ACC112 (cell line): ENCODE data around the gene FAM120B.

Source experiments
- H2AFZ ChIP-seq: fragments of 200-600 bp; sonication (generic); one replicate; pipeline ENCODE4 v1.6.0; 2017; ENCODE audit warnings: antibody characterized with exemption, low read length; ENCODE audit not compliant: unreplicated experiment
- H3K27ac ChIP-seq: fragments of 200-600 bp; sonication (generic); 2 replicates; pipeline ENCODE4 v1.5.1; 2014; ENCODE audit warnings: low read depth, mild to moderate bottlenecking, antibody characterized with exemption, low read length, moderate library complexity
- H3K27me3 ChIP-seq: fragments of 200-600 bp; sonication (generic); 2 replicates; pipeline ENCODE4 v1.6.1; 2014; ENCODE audit warnings: mild to moderate bottlenecking, antibody characterized with exemption, low read length, moderate library complexity, mixed read lengths; ENCODE audit not compliant: insufficient read depth
- H3K36me3 ChIP-seq: fragments of 200-600 bp; sonication (generic); 2 replicates; pipeline ENCODE4 v1.6.1; 2016; ENCODE audit warnings: mild to moderate bottlenecking, antibody characterized with exemption, low read length, moderate library complexity, mixed read lengths; ENCODE audit not compliant: insufficient read depth
- H3K4me1 ChIP-seq: fragments of 200-600 bp; sonication (generic); one replicate; pipeline ENCODE4 v1.6.1; 2016; ENCODE audit warnings: low read length, mixed read lengths; ENCODE audit not compliant: insufficient read depth, unreplicated experiment, control insufficient read depth
- H3K4me3 ChIP-seq: fragments of 200-600 bp; sonication (generic); 2 replicates; pipeline ENCODE4 v1.5.1; 2014; ENCODE audit warnings: mild to moderate bottlenecking, low read depth, low read length
- H3K79me2 ChIP-seq: fragments of 200-600 bp; sonication (generic); one replicate; pipeline ENCODE4 v1.6.0; 2016; ENCODE audit warnings: low read length; ENCODE audit not compliant: control insufficient read depth, unreplicated experiment, insufficient read depth

FAM120B gene

DNA sequence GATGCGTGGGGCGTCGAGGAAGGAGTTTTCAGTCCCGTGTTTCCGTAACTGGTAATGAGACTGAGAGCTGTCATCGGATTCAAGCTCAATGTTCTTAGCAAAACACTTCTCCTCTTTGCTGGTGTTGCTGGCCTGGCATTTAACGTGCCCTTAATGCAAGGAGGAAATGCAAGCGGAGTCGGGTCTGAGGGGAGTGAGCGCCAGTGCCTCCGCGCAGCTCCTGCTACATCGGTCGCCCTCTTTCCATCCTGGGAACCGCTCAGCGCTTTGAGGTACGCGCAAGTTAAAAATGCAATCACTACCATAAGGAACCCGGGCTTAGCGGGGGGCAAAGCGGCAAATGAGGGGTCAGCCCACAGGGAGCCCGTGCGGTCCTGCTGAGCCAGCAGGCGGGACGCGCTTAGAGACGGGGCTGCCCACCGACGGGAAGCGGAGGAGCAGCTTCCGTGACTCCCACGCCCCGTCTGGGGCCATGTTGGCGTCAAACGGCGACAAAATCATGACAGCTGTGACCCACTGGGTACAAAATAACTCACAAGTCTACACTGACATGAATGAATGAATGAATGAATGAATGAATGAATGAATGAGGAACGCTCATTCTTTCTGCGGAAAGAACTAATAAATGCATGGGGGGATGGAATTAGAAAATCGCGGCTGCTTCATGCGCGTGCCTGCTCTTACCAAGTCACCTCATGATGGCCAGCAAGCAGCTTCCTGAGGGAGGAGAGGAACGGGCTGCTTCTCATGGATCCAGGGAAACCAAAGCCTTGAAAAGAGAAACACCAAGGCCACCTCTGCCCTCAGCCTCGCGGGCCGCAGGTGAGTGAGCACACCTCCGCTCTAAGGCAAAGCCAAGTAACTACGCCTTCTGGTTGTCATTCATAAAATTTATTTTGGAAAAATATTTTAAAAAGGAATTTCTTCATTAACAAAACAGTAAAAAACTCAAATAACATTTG, 24.9 kb upstream of the FAM120B start:
- H2AFZ ChIP-seq, result no peak overlapping the region
- H3K27ac ChIP-seq, result no peak overlapping the region
- H3K4me3 ChIP-seq, result no peak overlapping the region
- H3K27me3 ChIP-seq, result 0 out of 2 replicates have a peak, but pooled peaks cover 15% of the 10 kb centered on the region
- no peaks in the 10 kb centered on the region for H3K79me2 ChIP-seq
- no peaks in the 10 kb centered on the region for H3K36me3 ChIP-seq
- H3K4me1 ChIP-seq, result peaks cover 7% of the 10 kb centered on the region

DNA sequence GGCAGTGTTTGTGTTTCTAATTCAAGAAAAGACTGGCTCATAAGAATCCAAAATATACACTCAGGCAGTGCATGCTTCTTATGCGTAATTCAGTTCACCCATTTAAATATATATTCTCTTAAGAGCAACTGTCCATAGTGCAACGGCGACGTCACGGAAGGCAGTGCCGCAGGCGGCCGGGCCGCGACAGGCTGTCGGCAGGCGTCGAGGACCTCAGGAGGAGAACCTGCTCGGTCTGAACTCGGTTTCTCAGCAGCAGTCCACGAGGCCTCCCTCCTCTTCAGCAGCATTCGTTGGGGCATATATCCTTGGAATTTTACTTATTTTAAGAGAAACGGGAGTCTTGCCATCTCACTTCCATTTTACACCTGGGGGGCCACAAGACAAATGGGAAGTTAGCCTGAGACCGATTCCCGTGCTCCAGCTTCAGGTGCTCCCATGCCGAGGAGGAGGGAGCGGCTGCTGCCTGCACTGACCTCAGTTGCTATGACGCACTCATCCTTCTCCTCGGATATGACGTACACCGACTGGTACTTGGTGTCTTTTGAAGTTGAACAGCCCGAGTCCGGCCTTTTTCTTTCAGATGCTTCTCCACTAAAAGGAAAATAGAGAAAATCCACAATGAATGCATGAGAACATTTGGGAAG, 23.9 kb upstream of the FAM120B start:
- H3K27ac ChIP-seq, result no peak overlapping the region
- H3K27me3 ChIP-seq, result 0 out of 2 replicates have a peak, but pooled peaks cover 15% of the 10 kb centered on the region
- no peak overlapping the region for H2AFZ ChIP-seq
- no peaks in the 10 kb centered on the region for H3K79me2 ChIP-seq
- H3K36me3 ChIP-seq, result no peaks in the 10 kb centered on the region
- H3K4me3 ChIP-seq, result no peak overlapping the region
- peaks cover 4% of the 10 kb centered on the region for H3K4me1 ChIP-seq

DNA sequence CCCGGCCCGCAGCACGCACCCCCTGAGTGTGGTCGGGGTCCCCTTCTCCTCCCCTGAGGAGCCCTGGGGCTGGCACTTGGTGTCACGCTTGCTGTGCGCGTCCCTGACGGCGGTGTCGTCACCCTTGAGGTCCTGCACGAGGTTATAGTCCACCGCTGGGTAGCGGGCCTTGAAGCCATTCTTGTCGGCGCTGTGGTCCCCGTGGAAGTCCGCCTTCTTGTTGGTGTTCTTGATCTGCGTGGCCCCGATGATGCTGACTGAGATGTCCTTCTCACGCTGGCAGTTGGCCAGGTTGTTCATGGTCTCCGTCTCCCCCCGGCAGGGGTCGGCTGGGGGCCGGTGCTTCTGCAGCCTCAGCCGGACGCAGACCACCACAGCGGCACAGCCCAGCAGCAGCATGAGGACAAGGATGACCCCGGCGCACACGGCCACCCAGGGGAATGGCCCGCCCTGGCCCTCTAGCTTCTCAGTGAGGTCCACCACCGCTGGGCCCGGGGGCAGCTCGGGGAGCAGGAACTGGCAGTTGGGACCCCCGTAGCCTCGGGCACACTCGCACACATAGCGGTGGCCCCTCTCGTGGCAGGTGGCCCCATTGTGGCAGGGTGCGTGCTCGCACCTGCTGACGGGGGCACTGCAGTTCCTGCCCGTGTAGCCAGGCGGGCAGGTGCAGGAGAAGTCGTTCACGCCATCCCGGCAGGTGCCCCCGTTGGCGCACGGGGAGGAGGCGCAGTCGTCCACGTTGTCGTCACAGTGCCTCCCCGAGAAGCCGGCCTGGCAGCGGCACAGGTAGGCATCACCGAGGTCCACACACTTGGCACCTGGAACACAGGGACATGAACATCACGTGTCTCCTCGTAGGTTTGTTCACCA, 23.1 kb upstream of the FAM120B start:
- Histone ChIP-seq H2AFZ (no peak overlapping the region), H3K36me3 (no peaks in the 10 kb centered on the region), H3K4me1 (peaks cover 4% of the 10 kb centered on the region), H3K27me3 (peaks cover 18% of the 10 kb centered on the region), H3K27ac (no peak overlapping the region), H3K79me2 (no peaks in the 10 kb centered on the region), H3K4me3 (no peak overlapping the region)

DNA sequence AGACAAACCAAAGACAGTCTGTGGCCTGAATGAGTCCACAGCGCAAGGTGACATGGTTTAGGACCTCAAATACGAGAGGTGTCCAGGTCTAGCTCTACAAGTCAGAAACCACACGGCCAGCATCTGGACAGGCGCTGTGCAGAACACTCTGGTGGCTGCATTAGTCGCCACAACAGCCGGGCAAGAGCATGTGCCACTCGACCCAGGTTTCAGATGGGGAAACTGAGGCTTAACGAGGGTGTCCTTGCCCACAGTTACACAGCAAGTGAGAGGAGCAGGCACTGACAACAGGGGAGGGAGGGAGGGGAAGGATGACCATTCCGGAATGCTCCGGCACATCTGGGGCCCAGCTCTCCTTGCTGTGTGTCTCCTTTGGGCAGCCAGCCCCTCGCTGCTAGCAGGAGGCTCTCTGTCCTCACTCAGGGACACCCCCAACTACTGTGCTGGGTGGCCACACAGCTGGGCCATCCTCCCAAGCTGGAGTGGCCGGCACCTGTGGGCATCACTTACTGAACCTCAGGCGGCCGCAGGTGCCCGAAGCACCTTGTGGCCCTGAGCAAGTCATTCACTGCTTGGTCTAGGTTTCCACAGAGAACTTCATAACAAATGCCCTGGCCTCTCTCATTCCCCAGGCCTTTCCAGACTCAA, 22.3 kb upstream of the FAM120B start:
- H3K4me3 ChIP-seq, result no peak overlapping the region
- peaks cover 18% of the 10 kb centered on the region for H3K27me3 ChIP-seq
- H3K36me3 ChIP-seq, result no peaks in the 10 kb centered on the region
- H2AFZ ChIP-seq, result no peak overlapping the region
- H3K4me1 ChIP-seq, result peaks cover 4% of the 10 kb centered on the region
- H3K27ac ChIP-seq, result no peak overlapping the region
- H3K79me2 ChIP-seq, result no peaks in the 10 kb centered on the region

DNA sequence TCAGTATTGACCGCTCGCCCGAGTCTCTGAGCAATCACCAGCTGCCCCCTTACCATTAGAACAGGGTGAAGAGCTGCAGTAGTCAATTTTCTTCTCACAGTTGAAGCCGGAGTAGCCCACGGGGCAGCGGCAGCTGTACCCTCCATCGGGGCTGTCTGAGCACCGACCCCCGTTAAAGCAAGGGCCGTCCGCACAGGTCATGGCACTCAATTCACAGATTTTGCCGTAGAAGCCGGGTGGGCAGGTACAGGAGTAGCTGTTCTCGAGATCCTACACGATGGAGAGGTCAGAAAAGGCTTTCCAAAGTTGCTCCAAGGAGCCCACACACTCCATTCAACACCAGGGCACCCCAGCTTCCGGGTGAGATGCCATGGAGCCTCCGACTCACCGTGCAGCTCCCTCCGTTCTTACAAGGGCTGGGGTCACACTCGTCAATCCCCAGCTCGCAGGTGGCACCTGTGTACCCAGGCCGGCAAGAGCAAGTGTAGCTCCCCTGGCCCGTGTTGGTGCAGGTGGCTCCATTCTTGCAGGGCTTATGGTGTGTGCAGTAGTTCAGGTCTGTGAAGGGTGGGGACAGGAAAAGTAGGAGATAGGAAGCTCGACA, 21.6 kb upstream of the FAM120B start:
- Histone ChIP-seq H3K79me2 (no peaks in the 10 kb centered on the region), H3K4me1 (peaks cover 4% of the 10 kb centered on the region), H3K36me3 (no peaks in the 10 kb centered on the region), H3K27ac (no peak overlapping the region), H3K4me3 (no peak overlapping the region), H2AFZ (no peak overlapping the region), H3K27me3 (peaks cover 23% of the 10 kb centered on the region)

DNA sequence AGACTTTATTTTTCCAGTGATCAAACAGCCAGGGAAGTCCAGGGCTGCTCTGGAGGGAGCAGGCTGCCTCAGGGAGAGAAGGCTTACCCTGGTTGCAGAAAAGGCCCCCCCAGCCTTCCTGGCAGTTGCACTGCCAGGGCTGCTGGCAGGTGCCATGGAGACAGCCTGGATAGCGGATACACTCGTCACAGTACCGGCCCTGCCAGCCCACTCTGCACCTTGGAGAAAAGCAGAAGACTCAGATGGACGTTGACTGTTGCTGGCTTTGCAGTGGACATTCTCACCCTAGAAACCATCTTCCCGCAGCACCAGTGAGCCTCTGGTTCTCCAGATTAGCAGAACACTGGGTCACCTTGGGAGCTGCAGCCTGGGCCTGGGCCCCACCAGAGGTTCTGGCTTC, 21.1 kb upstream of the FAM120B start:
- H3K27me3 ChIP-seq, result peaks cover 25% of the 10 kb centered on the region
- no peak overlapping the region for H3K27ac ChIP-seq
- no peak overlapping the region for H2AFZ ChIP-seq
- H3K36me3 ChIP-seq, result no peaks in the 10 kb centered on the region
- no peaks in the 10 kb centered on the region for H3K79me2 ChIP-seq
- peaks cover 4% of the 10 kb centered on the region for H3K4me1 ChIP-seq
- H3K4me3 ChIP-seq, result no peak overlapping the region

DNA sequence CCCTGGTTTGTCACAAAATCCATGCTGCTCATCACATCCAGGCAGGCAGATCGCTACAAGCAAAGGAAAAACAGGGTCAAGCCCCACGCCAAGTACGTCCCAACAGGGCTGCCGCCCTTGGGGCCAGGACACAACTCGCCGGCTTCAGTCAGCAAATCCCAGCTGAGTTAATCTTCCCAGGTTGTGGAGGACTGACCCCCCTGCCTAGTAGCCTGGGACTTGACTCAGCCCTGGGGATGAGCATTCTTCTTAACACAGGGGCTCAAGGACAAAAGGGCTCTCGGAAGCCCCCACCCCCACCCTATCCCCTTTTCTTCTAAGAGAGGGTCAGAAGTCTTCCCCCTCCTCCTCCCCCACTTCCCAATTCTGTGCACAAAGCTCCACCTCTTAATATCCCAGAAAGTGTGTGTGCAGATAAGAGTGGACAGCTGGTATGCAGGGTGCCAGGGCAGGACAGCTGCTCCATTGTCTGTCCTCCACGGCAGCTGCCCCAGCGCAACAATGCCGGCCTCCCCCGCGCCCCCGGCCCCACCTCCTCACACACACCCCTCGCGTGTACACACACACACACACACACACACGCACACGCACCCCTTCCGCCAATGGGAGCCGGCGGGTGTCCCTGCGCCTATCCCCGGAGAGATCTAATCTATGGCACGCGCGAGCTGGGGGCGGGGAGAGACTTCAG, 20.2 kb upstream of the FAM120B start:
- Histone ChIP-seq H3K4me1 (no peaks in the 10 kb centered on the region), H3K79me2 (no peaks in the 10 kb centered on the region), H3K36me3 (no peaks in the 10 kb centered on the region), H2AFZ (no peak overlapping the region), H3K27me3 (peaks cover 29% of the 10 kb centered on the region), H3K4me3 (no peak overlapping the region), H3K27ac (no peak overlapping the region)

DNA sequence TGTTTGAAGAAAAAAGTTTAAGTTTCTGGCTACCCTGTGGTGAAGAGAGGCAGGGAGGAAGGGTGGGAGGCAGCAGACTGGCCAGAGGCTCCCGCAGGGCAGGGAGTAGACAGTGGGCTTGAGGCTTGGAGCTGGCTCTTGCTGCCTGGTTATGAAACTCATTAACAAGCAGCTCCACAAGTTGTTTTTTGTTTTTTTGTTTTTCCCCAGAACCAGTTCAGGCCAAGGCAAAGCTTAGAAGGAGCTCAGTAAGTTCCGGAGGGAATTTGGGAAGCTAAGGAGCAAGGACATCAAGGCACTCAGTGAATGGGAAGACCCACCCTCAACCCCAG, 19.7 kb upstream of the FAM120B start:
- Histone ChIP-seq H3K27me3 (peaks cover 34% of the 10 kb centered on the region), H3K36me3 (no peaks in the 10 kb centered on the region), H3K4me1 (no peaks in the 10 kb centered on the region), H3K4me3 (no peak overlapping the region), H3K27ac (no peak overlapping the region), H2AFZ (no peak overlapping the region), H3K79me2 (no peaks in the 10 kb centered on the region)

DNA sequence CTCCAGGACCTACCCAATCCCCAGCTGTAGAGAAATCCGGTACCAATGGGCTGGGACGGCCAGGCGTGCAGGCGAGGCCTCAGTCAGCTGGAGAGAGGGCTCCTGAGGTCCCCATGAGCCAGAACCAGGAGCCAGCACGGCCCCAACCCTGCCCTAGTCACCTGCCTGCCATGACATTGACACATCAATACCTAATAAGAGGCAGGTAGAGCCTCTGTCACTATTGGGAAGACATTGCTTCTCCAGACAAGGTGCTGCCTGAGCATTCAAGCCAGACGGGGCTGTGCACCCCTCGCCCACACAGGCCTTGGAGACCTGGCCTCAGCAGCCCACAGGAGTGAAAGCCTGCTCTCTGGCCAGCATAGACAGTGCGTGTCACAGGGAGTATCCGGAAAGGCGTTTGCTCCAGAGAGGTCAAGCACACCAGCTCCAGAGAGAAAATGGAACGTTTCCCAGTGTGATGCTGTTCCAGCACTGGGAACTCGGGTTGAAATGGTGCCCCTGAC, 19.1 kb upstream of the FAM120B start:
- Histone ChIP-seq H3K27ac (no peak overlapping the region), H3K4me3 (no peak overlapping the region), H3K79me2 (no peaks in the 10 kb centered on the region), H2AFZ (no peak overlapping the region), H3K4me1 (no peaks in the 10 kb centered on the region), H3K27me3 (peaks cover 40% of the 10 kb centered on the region), H3K36me3 (no peaks in the 10 kb centered on the region)
